HG03196 (cell line): ENCODE data around the gene CPOX.
"Not testable (repeated sequence)": the region's sequence is repeated elsewhere in the genome, so short reads cannot be mapped to it uniquely, and the experiment has no call there.

ENCODE experiments used
- ATAC-seq: cut with Tn5 transposase; IDR thresholded peaks from one replicate; pipeline ENCODE4 v1.9.1; 2021; ENCODE audit not compliant: unreplicated experiment

Gene CPOX

GRCh38 chr3:98564282-98565005 is 29.0 kb downstream of the CPOX start:
- ATAC-seq, result peak; percentile 13

GRCh38 chr3:98563661-98564281 is 29.6 kb downstream of the CPOX start:
- peak; percentile 55 for ATAC-seq

- ATAC-seq, result no peak
Measured at GRCh38 chr3:98561727-98562521, 31.5 kb downstream of the CPOX start.

- ATAC-seq, result no peak
Measured at GRCh38 chr3:98560911-98561310, 32.5 kb downstream of the CPOX start.

GRCh38 chr3:98559769-98560168 is 33.6 kb downstream of the CPOX start:
- not testable (repeated sequence) for ATAC-seq

GRCh38 chr3:98558100-98558827 is 35.1 kb downstream of the CPOX start:
- ATAC-seq, result no peak

- peak; percentile 25 for ATAC-seq
Measured at GRCh38 chr3:98557324-98558010, 35.9 kb downstream of the CPOX start.

- peak; percentile 80 for ATAC-seq
Measured at GRCh38 chr3:98556164-98557130, 37.0 kb downstream of the CPOX start.

GRCh38 chr3:98555025-98555379 is 38.4 kb downstream of the CPOX start:
- no peak for ATAC-seq

GRCh38 chr3:98554580-98554979 is 38.8 kb downstream of the CPOX start:
- ATAC-seq, result no peak

GRCh38 chr3:98553753-98554152 is 39.7 kb downstream of the CPOX start:
- ATAC-seq, result no peak

GRCh38 chr3:98553021-98553563 is 40.3 kb downstream of the CPOX start:
- ATAC-seq, result no peak

GRCh38 chr3:98552232-98553020 is 41.0 kb downstream of the CPOX start:
- ATAC-seq, result no peak

- ATAC-seq, result no peak
Measured at GRCh38 chr3:98551754-98552153, 41.7 kb downstream of the CPOX start.

- ATAC-seq, result no peak
Measured at GRCh38 chr3:98551236-98551635, 42.2 kb downstream of the CPOX start.

- no peak for ATAC-seq
Measured at GRCh38 chr3:98550833-98551232, 42.6 kb downstream of the CPOX start.

GRCh38 chr3:98548544-98548943 is 44.9 kb downstream of the CPOX start:
- no peak for ATAC-seq

- ATAC-seq, result peak; percentile 42
Measured at GRCh38 chr3:98545940-98546339, 47.5 kb downstream of the CPOX start.

GRCh38 chr3:98542623-98543022 is 50.8 kb downstream of the CPOX start:
- ATAC-seq, result no peak
